HUES48 (cell line): ENCODE measurements around the gene PRKAR1A.

Source experiments
- H3K27ac ChIP-seq: one replicate; pipeline ENCODE4 v1.7.0; 2013; ENCODE audit warnings: low read depth, low read length, inconsistent platforms
- H3K27me3 ChIP-seq: 2 replicates; pipeline ENCODE4 v1.6.1; 2013; ENCODE audit warnings: mild to moderate bottlenecking, low read length; ENCODE audit not compliant: control insufficient read depth, insufficient read depth
- H3K36me3 ChIP-seq: 2 replicates; pipeline ENCODE4 v1.6.1; 2013; ENCODE audit warnings: low read length; ENCODE audit not compliant: control insufficient read depth, insufficient read depth
- H3K4me1 ChIP-seq: 2 replicates; pipeline ENCODE4 v1.6.1; 2013; ENCODE audit warnings: mild to moderate bottlenecking, low read length; ENCODE audit not compliant: control insufficient read depth, insufficient read depth
- H3K4me3 ChIP-seq: 2 replicates; pipeline ENCODE4 v1.5.1; 2013; ENCODE audit warnings: mild to moderate bottlenecking, low read depth, low read length
- H3K9ac ChIP-seq: 2 replicates; pipeline ENCODE4 v1.6.1; 2013; ENCODE audit warnings: mild to moderate bottlenecking, low read depth, low read length, moderate library complexity
- H3K9me3 ChIP-seq: 2 replicates; pipeline ENCODE4 v1.6.1; 2013; ENCODE audit warnings: low read length; ENCODE audit not compliant: control insufficient read depth, insufficient read depth

Gene PRKAR1A

DNA sequence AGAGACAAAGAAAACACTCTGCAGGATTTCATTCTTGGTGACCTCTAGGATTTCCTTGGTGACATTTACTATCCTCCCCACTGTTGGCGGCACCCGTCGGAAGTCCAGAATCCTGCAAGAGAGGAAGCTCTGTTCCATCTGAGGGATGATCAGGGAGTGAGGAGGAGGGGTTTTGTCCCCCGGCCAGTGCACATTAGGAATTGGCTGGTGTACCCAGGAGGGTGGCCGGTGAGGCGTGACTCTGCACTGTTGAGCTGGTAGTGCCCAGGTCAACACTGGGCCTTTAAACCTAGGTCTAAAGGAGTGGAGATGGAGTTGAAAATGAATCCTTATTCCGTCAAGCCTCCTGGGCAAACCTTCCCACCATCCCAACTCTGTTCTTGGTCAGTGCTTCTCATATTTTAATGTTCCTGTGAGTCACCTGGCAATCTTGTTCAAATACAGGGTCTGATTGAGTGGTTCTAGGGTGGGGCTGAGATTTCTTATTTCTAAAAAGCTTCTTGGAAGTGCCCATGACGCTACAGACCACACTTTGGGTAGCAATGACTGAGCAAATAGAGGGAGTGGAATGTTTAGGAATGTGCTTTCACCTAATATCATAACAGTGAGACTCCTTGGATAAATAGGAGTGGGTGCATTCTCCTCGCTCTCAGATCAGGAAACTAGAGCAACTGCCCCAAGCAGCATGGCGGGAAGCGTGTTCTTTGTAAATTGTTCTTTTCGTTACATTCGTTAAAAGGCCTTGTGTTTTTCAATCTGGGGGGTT is 30.7 kb downstream of the PRKAR1A start:
- H3K9me3 ChIP-seq = no peaks in the 10 kb centered on the region
- no peaks in the 10 kb centered on the region for H3K4me1 ChIP-seq
- peaks cover 47% of the 10 kb centered on the region for H3K36me3 ChIP-seq
- no peak overlapping the region for H3K27ac ChIP-seq
- H3K4me3 ChIP-seq = no peak overlapping the region
- H3K27me3 ChIP-seq = no peaks in the 10 kb centered on the region
- H3K9ac ChIP-seq = no peak overlapping the region

GRCh38 chr17:68544111-68544915 is 32.1 kb downstream of the PRKAR1A start:
- H3K9ac ChIP-seq = no peak overlapping the region
- no peak overlapping the region for H3K4me3 ChIP-seq
- peaks cover 33% of the 10 kb centered on the region for H3K36me3 ChIP-seq
- no peaks in the 10 kb centered on the region for H3K27me3 ChIP-seq
- H3K4me1 ChIP-seq = no peaks in the 10 kb centered on the region
- no peak overlapping the region for H3K27ac ChIP-seq
- no peaks in the 10 kb centered on the region for H3K9me3 ChIP-seq

- Histone ChIP-seq H3K9ac (no peak overlapping the region), H3K4me3 (no peak overlapping the region), H3K36me3 (peaks cover 24% of the 10 kb centered on the region), H3K9me3 (no peaks in the 10 kb centered on the region), H3K27ac (no peak overlapping the region), H3K27me3 (no peaks in the 10 kb centered on the region), H3K4me1 (no peaks in the 10 kb centered on the region)
These were observed 44.3 kb downstream of the PRKAR1A start for GRCh38 chr17:68556551-68556950.

- no peaks in the 10 kb centered on the region for H3K27me3 ChIP-seq
- H3K27ac ChIP-seq = no peak overlapping the region
- H3K4me1 ChIP-seq = no peaks in the 10 kb centered on the region
- H3K4me3 ChIP-seq = no peak overlapping the region
- H3K9ac ChIP-seq = no peak overlapping the region
- no peaks in the 10 kb centered on the region for H3K9me3 ChIP-seq
- H3K36me3 ChIP-seq = peaks cover 14% of the 10 kb centered on the region
These were observed 47.1 kb downstream of the PRKAR1A start for GRCh38 chr17:68559316-68559715.

DNA sequence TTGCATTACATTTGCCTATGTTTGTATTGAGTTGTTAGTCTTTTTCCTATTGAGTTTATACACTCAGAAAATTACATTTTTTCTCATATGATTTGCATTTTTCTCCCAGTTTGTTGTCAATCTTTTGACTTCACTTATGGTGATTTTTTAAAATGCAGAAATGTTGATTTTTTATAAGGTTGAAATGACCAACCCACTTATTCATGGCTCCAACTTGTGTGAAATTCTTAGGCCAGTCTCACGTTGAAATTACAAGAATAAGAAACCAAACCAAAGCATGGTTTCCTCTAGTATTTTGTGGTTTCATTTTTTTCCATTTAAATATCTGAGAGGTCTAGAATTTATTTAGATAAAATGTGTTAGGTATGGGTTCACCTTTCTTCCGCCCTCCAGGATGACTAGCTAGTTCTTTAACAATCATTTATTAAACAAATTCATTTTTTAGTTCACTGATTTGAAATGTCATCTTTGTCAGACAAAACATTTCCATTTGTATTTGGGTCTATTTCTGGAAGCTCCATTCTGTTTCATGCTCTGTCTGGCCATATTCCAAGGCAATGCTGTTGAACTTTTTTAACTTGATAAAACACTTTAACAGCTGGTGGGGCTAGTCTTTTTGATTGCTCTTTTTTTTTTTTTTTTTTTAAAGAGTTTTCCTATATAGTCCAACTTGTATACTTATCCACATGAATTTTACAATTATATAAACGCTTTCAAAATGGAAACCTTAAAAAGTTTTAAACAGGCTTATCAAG is 48.9 kb downstream of the PRKAR1A start:
- no peak overlapping the region for H3K27ac ChIP-seq
- H3K27me3 ChIP-seq = no peaks in the 10 kb centered on the region
- no peaks in the 10 kb centered on the region for H3K4me1 ChIP-seq
- H3K4me3 ChIP-seq = no peak overlapping the region
- H3K9me3 ChIP-seq = no peaks in the 10 kb centered on the region
- no peaks in the 10 kb centered on the region for H3K36me3 ChIP-seq
- no peak overlapping the region for H3K9ac ChIP-seq

DNA sequence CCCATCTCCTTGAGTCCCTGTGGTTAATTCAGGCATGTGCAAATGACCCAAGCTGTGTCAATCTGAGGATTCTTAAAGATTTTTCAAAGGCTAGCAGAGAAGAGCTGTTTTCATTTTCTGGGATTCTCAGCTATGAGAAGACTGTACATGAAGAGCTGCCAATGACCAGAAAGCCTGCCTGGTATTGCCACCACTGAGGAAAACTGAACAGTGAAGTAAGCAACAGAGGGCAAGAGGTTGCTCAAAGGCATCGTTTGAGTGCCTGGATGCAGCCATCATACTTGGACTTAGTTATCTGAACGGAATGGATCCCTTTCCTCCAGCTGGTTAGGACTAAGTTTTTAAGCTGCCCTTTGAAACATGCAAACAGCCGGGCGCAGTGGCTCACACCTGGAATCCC is 50.5 kb downstream of the PRKAR1A start:
- Histone ChIP-seq H3K27me3 (no peaks in the 10 kb centered on the region), H3K9me3 (no peaks in the 10 kb centered on the region), H3K4me3 (no peak overlapping the region), H3K27ac (no peak overlapping the region), H3K4me1 (no peaks in the 10 kb centered on the region), H3K36me3 (no peaks in the 10 kb centered on the region), H3K9ac (no peak overlapping the region)

DNA sequence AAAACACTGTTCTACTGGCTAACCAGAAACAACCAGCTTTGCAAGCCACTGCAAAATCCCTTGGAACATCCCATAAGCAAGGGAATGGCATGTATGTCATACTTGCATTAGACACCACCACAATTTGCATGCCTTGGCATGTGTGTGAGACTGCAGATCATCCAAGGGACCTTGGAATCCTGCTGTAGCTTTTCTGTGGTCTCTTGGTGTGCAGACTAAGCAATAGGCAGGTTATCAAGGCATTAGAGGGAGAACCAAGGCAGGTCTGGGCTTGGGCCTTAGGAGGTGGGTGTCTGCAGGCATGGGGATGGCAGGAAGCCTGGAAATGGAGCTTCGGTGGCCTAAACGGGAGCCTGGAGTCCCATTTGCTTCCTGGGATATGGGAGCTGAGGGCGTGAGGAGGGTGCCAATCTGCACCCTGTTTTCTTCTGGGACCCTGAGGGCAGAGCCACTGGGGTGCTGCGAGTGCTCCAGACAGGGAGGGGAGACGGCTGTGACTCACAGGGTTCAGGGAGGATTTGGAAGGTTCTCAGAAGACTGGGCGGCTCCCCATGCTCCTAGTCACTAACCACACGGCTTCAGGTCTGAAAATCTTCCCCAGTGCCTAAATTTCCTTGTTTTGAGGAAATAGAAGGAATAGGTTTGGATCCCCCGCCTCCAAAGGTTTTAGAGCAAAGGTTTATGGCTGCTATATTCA is 52.3 kb downstream of the PRKAR1A start:
- no peaks in the 10 kb centered on the region for H3K4me1 ChIP-seq
- H3K4me3 ChIP-seq = no peak overlapping the region
- no peaks in the 10 kb centered on the region for H3K9me3 ChIP-seq
- no peaks in the 10 kb centered on the region for H3K27me3 ChIP-seq
- no peak overlapping the region for H3K9ac ChIP-seq
- H3K36me3 ChIP-seq = no peaks in the 10 kb centered on the region
- no peak overlapping the region for H3K27ac ChIP-seq

GRCh38 chr17:68565661-68566441 is 53.6 kb downstream of the PRKAR1A start:
- Histone ChIP-seq H3K4me3 (no peak overlapping the region), H3K27me3 (no peaks in the 10 kb centered on the region), H3K36me3 (no peaks in the 10 kb centered on the region), H3K9me3 (no peaks in the 10 kb centered on the region), H3K9ac (no peak overlapping the region), H3K27ac (no peak overlapping the region), H3K4me1 (no peaks in the 10 kb centered on the region)

GRCh38 chr17:68566442-68566738 is 54.2 kb downstream of the PRKAR1A start:
- Histone ChIP-seq H3K4me3 (no peak overlapping the region), H3K4me1 (no peaks in the 10 kb centered on the region), H3K27me3 (no peaks in the 10 kb centered on the region), H3K9ac (no peak overlapping the region), H3K9me3 (no peaks in the 10 kb centered on the region), H3K27ac (no peak overlapping the region), H3K36me3 (no peaks in the 10 kb centered on the region)

DNA sequence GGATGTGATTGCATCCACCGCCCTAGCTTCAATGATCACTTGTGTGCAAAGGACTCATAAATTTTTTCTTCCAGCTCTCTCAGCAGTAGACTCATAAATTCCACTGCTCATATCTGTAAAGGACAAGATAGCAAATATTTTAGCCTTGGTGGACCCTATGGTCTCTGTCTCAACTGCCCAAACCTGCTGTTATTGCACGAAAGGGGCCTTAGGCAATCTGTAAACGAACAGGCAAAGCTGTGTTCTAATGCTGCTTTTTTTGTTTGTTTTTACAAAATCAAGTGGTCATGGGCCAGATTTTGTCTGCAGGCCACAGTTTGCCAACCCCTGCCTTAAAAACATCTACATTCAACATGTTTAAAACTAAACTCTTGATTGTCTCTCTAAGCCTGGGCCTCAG is 54.8 kb downstream of the PRKAR1A start:
- H3K27me3 ChIP-seq = no peaks in the 10 kb centered on the region
- no peaks in the 10 kb centered on the region for H3K9me3 ChIP-seq
- no peaks in the 10 kb centered on the region for H3K4me1 ChIP-seq
- no peak overlapping the region for H3K27ac ChIP-seq
- H3K36me3 ChIP-seq = no peaks in the 10 kb centered on the region
- no peak overlapping the region for H3K4me3 ChIP-seq
- H3K9ac ChIP-seq = no peak overlapping the region
